NCI-H446 (cell line): ENCODE data around the gene PCDHA10.
A peak's percentile ranks its signal among the peaks of the same experiment; 100 is the strongest.
"Not testable (repeated sequence)": the region's sequence is repeated elsewhere in the genome, so short reads cannot be mapped to it uniquely, and the experiment has no call there.

ENCODE experiments used
- DNase-seq, 2 experiments: peaks; one replicate each; lab custom pipeline; 2025; lab: John Stamatoyannopoulos, UW

PCDHA10 gene, protein sequence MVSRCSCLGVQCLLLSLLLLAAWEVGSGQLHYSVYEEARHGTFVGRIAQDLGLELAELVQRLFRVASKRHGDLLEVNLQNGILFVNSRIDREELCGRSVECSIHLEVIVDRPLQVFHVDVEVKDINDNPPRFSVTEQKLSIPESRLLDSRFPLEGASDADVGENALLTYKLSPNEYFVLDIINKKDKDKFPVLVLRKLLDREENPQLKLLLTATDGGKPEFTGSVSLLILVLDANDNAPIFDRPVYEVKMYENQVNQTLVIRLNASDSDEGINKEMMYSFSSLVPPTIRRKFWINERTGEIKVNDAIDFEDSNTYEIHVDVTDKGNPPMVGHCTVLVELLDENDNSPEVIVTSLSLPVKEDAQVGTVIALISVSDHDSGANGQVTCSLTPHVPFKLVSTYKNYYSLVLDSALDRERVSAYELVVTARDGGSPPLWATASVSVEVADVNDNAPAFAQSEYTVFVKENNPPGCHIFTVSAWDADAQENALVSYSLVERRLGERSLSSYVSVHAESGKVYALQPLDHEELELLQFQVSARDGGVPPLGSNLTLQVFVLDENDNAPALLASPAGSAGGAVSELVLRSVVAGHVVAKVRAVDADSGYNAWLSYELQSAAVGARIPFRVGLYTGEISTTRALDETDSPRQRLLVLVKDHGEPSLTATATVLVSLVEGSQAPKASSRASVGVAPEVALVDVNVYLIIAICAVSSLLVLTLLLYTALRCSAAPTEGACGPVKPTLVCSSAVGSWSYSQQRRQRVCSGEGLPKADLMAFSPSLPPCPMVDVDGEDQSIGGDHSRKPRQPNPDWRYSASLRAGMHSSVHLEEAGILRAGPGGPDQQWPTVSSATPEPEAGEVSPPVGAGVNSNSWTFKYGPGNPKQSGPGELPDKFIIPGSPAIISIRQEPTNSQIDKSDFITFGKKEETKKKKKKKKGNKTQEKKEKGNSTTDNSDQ

DNA sequence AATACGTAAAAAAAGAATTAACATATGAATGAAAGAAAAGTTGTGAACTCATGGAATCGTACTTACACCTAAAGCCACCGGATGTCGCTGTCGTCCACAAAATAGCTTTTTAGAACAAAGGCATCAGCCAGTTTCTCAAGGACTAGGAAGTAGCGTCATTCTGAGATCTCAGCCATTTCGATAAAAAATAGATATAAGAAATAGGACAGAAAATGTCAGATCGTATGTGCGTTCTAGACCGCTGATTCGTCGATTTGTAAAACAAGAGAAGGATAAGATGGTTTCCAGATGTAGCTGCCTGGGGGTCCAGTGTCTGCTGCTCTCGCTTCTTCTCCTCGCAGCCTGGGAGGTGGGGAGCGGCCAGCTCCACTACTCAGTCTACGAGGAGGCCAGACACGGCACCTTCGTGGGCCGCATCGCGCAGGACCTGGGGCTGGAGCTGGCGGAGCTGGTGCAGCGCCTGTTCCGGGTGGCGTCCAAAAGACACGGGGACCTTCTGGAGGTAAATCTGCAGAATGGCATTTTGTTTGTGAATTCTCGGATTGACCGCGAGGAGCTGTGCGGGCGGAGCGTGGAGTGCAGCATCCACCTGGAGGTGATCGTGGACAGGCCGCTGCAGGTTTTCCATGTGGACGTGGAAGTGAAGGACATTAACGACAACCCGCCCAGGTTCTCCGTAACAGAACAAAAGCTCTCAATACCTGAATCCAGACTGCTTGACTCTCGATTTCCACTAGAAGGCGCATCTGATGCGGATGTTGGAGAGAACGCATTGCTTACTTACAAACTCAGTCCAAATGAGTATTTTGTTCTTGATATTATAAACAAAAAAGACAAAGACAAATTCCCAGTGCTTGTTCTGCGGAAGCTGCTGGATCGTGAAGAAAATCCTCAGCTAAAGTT, at the start of gene PCDHA10:
Gene PCDHA10 (plus strand): TSS at position 126 of the 903 bp plus-strand sequence. CDS start 152 bp downstream, at position 278.
- DNase-seq = no peak

DNA sequence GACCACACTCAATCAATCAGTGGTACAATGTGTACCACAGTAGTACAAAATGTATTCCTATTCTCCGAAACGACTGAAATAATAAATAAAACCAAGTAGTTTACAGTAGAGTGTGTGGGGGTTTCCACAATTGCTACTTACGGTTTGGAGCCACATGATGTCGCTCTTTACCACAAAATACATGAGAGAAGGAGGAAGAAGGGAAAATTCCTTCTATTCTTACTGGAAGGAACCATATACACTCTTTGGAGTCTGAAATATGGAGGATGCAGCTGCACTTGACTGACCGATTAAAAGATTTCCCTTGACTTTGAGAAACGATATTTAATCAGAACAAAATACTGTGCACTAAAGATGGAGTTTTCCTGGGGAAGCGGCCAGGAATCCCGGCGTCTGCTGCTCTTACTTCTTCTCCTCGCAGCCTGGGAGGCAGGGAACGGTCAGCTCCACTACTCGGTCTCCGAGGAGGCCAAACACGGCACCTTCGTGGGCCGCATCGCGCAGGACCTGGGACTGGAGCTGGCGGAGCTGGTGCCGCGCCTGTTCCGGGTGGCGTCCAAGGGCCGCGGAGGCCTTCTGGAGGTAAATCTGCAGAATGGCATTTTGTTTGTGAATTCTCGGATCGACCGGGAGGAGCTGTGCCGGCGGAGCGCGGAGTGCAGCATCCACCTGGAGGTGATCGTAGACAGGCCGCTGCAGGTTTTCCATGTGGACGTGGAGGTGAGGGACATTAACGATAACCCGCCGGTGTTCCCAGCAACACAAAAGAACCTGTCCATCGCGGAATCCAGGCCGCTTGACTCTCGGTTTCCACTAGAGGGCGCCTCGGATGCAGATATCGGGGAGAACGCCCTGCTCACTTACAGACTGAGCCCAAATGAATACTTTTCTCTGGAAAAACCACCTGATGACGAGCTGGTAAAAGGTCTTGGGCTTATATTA, 48.6 kb upstream of the PCDHA10 start, which contains the start of gene PCDHA4:
Gene PCDHA4 (plus strand): TSS at position 235 of the 942 bp plus-strand sequence.
- no peak for DNase-seq

DNA sequence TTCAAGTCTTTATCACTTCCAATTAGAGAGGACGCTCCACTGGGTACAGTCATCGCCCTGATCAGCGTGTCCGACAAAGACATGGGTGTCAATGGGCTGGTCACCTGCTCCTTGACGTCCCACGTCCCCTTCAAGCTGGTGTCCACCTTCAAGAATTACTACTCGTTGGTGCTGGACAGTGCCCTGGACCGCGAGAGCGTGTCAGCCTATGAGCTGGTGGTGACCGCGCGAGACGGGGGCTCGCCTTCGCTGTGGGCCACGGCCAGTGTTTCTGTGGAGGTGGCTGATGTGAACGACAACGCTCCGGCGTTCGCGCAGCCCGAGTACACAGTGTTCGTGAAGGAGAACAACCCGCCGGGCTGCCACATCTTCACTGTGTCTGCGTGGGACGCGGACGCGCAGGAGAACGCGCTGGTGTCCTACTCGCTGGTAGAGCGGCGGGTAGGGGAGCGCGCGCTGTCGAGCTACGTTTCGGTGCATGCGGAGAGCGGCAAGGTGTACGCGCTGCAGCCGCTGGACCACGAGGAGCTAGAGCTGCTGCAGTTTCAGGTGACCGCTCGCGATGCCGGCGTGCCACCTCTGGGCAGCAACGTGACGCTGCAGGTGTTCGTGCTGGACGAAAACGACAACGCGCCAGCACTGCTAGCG, 47.3 kb upstream of the PCDHA10 start:
- not testable (repeated sequence) for DNase-seq

DNA sequence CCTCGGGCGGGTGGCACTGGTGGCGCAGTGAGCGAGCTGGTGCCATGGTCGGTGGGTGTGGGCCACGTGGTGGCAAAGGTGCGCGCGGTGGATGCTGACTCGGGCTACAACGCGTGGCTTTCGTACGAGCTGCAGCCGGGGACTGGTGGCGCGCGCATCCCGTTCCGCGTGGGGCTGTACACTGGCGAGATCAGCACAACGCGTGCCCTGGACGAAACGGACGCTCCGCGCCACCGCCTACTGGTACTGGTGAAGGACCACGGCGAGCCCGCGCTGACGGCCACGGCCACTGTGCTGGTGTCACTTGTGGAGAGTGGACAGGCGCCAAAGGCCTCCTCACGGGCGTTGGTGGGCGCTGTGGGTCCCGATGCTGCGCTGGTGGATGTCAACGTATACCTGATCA, 46.8 kb upstream of the PCDHA10 start:
- no peak for DNase-seq

DNA sequence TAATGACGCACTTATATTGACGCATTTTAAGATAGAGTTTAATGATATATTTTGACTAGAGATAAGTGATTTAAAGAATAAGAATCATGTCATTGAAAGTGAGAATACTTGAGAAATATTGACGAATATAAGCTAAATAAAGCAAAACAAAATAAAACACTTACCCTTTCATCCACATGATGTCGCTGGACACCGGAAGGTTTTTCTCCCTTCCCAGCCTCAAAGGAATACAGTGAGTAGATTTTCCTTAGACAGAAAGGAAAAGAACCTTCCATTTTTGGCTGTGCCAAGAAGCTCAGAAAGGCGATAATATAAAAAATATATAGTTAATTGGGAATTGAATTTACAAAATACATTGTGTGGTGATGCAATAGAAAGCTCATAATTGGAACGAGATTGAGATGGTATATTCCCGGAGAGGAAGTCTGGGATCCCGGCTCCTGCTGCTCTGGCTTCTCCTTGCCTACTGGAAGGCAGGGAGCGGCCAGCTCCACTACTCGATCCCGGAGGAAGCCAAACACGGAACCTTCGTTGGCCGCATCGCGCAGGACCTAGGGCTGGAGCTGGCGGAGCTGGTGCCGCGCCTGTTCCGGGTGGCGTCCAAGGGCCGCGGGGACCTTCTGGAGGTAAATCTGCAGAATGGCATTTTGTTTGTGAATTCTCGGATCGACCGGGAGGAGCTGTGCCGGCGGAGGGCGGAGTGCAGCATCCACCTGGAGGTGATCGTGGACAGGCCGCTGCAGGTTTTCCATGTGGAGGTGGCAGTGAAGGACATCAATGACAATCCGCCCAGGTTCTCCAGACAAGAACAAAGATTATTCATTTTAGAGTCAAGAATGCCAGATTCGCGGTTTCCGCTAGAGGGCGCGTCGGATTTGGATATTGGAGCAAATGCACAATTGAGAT, 34.1 kb upstream of the PCDHA10 start, which contains the start of gene PCDHA5:
Gene PCDHA5 (plus strand): TSS at position 239 of the 906 bp plus-strand sequence.
- no peak for DNase-seq

DNA sequence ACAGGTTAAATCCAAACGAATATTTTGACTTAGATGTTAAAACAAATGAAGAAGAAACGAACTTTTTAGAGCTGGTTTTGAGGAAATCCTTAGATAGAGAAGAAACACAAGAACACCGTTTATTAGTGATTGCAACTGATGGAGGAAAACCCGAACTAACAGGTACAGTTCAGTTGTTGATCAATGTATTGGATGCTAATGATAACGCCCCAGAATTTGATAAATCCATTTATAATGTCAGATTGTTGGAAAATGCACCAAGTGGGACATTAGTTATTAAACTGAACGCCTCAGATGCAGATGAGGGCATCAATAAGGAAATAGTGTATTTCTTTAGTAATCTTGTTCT, 33.4 kb upstream of the PCDHA10 start:
- no peak for DNase-seq

DNA sequence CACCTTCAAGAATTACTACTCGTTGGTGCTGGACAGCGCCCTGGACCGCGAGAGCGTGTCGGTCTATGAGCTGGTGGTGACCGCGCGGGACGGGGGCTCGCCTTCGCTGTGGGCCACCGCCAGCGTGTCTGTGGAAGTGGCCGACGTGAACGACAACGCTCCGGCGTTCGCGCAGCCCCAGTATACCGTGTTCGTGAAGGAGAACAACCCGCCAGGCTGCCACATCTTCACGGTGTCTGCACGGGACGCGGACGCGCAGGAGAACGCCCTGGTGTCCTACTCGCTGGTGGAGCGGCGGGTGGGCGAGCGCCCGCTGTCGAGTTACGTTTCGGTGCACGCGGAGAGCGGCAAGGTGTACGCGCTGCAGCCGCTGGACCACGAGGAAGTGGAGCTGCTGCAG, 32.7 kb upstream of the PCDHA10 start:
- not testable (repeated sequence) for DNase-seq

DNA sequence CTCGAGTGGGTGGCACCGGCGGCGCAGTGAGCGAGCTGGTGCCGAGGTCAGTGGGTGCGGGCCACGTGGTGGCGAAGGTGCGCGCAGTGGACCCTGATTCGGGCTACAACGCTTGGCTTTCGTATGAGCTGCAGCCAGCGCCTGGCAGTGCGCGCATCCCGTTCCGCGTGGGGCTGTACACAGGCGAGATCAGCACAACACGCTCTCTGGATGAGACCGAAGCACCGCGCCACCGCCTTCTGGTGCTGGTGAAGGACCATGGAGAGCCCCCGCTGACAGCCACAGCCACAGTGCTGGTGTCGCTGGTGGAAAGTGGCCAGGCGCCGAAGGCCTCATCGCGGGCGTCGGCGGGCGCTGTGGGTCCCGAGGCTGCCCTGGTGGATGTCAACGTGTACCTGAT, 32.2 kb upstream of the PCDHA10 start:
- DNase-seq = no peak

DNA sequence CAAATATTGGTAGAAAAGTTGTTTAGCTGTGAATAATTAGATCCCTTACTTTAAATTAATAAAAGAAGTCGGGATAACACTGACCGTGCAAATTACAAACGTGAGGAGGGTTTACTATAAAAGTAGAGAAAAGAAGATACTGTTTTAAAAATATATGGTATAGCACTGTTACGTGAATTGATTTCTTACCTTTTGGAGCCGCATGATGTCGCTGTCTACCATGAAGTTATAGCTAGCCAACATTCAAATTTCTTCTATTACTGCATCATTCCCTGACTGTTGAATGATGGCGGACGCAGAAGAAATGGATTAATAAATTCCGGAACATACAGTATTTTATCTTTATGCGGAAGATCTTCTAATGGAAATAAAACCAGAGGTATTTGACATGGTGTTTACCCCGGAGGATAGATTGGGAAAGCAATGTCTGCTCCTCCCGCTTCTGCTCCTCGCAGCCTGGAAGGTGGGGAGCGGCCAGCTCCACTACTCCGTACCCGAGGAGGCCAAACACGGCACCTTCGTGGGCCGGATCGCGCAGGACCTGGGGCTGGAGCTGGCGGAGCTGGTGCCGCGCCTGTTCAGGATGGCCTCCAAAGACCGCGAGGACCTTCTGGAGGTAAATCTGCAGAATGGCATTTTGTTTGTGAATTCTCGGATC, 27.9 kb upstream of the PCDHA10 start, which contains the start of gene PCDHA6:
Gene PCDHA6 (plus strand): TSS at position 257 of the 658 bp plus-strand sequence. CDS start 132 bp downstream, at position 389.
- peak; percentile 10 to 66 for DNase-seq

DNA sequence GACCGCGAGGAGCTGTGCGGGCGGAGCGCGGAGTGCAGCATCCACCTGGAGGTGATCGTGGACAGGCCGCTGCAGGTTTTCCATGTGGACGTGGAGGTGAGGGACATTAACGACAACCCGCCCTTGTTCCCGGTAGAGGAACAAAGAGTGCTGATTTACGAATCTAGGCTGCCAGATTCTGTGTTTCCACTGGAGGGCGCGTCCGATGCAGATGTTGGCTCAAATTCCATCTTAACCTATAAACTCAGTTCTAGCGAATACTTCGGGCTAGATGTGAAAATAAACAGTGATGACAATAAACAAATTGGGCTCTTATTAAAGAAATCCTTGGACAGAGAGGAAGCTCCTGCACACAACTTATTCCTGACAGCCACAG, 27.3 kb upstream of the PCDHA10 start:
- peak; percentile 2 to 46 for DNase-seq

DNA sequence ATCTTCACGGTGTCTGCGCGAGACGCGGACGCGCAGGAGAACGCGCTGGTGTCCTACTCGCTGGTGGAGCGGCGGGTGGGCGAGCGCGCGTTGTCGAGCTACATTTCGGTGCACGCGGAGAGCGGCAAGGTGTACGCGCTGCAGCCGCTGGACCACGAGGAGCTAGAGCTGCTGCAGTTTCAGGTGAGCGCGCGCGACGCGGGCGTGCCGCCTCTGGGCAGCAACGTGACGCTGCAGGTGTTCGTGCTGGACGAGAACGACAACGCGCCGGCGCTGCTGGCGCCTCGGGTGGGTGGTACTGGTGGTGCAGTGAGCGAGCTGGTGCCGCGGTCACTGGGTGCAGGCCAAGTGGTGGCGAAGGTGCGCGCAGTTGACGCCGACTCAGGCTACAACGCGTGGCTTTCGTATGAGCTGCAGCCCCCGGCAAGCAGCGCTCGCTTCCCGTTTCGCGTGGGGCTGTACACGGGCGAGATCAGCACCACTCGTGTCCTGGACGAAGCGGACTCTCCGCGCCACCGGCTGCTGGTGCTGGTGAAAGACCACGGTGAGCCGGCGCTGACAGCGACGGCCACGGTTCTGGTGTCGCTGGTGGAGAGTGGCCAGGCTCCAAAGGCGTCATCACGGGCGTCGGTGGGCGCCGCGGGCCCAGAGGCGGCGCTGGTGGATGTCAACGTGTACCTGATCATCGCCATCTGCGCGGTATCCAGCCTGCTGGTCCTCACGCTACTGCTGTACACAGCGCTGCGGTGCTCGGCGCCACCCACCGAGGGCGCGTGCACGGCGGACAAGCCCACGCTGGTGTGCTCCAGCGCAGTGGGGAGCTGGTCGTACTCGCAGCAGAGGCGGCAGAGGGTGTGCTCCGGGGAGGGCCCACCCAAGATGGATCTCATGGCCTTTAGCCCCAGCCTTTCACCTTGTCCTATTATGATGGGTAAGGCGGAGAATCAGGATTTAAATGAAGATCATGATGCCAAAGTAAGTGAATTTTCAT, 25.9 kb upstream of the PCDHA10 start:
- not testable (repeated sequence) for DNase-seq

DNA sequence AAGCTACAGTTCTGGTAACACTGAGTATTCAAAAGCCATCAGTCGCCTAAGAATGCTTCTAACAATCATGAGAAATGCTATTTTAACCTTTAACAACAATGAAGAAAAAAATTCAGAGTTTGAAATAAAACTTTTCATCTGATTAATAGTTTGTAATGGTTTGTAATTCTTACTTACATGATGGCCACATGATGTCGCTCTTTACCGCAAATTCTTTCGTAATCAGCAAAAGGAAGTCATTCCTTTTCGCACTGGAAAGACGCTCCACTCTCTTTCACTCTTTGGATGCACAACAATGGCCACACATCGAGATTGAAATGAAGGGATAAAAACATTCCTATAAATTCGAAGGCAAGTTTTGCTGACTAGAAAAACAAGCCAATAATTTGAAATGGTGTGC, 21.7 kb upstream of the PCDHA10 start, which contains the start of gene PCDHA7:
Gene PCDHA7 (plus strand): TSS at position 277 of the 400 bp plus-strand sequence. CDS start 115 bp downstream, at position 392.
- no peak for DNase-seq

DNA sequence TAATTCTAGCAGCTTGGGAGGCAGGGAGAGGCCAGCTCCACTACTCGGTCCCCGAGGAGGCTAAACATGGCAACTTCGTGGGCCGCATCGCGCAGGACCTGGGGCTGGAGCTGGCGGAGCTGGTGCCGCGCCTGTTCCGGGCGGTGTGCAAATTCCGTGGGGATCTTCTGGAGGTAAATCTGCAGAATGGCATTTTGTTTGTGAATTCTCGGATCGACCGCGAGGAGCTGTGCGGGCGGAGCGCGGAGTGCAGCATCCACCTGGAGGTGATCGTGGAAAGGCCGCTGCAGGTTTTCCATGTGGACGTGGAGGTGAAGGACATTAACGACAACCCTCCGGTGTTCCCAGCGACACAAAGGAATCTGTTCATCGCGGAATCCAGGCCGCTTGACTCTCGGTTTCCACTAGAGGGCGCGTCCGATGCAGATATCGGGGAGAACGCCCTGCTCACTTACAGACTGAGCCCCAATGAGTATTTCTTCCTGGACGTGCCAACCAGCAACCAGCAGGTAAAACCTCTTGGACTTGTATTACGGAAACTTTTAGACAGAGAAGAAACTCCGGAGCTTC, 21.2 kb upstream of the PCDHA10 start:
- not testable (repeated sequence) for DNase-seq

DNA sequence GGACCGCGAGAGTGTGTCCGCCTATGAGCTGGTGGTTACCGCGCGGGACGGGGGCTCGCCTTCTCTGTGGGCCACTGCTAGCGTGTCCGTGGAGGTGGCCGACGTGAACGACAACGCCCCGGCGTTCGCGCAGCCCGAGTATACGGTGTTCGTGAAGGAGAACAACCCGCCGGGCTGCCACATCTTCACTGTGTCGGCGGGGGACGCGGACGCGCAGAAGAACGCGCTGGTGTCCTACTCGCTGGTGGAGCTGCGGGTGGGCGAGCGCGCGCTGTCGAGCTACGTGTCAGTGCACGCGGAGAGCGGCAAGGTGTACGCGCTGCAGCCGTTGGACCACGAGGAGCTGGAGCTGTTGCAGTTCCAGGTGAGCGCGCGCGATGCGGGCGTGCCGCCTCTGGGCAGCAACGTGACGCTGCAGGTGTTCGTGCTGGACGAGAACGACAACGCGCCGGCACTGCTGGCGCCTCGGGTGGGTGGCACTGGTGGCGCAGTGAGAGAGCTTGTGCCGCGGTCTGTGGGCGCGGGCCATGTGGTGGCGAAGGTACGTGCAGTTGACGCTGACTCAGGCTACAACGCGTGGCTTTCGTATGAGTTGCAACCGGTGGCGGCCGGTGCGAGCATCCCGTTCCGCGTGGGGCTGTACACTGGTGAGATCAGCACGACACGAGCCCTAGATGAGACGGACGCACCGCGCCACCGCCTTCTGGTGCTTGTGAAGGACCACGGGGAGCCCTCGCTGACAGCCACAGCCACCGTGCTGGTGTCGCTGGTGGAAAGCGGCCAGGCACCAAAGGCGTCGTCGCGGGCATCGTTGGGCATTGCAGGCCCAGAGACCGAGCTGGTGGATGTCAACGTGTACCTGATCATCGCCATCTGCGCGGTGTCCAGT, 19.8 kb upstream of the PCDHA10 start:
- no peak for DNase-seq
